Left renal cortex interstitium (tissue), 4 donors: ENCODE data around the gene ZNF860. TPM values are rescaled to one million over a fixed set of nuclear protein-coding genes. Genes with fewer than 3 reads are reported as not detected.

ENCODE experiments used
- DNase-seq, 4 donors: peaks; one replicate each; pipeline ENCODE4 v3.0.0-alpha.2; 2013; ENCODE audit warnings: low read depth in 4 of 4, low spot score in 2 of 4, missing footprints in 1 of 4
- polyA plus RNA-seq, 4 donors: library from polyadenylated mRNA; unstranded; fragments of 120-200 nt; gene quantifications; one replicate each; pipeline ENCODE4 v1.2.1, GENCODE V29; 2013; ENCODE audit not compliant: insufficient read length in 4 of 4

ZNF860 gene
- polyA plus RNA-seq, 4 donors, result 1.7 to 3.3 (median 2.4) TPM

GRCh38 chr3:31959951-31960792 lies 21.4 kb upstream of the ZNF860 start:
- DNase-seq, result no peak

- no peak for DNase-seq
These were observed 20.6 kb upstream of the ZNF860 start for GRCh38 chr3:31960793-31961431.

GRCh38 chr3:31962801-31963205 lies 18.7 kb upstream of the ZNF860 start:
- DNase-seq, result no peak

DNA sequence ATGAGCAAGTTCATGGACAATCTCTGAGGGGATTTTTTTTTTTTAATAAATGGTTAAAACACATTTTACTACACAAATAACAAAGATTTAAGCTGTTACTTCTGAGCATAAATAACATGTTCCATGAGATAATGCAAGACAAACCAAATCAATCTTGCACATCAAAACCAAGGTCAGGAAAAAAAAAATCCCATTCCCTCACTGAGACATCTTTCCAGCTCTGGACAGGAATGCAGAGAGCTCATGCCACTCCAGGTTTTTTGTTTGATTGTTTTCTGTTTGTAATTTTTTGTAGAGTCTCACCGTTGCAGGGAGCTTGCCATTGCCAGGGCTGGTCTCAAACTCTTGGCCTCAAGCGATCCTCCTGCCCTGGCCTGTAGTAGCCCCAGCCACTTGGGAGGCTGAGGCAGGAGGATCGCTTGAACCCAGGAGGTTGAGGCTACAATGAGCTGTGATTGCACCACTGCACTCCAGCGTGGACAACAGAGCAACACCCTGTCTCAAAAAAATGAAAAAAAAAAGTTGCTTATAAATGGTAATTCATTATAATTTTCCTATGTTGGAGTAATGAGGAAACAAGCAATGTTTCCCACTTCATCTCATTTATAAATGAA lies 14.5 kb upstream of the ZNF860 start:
- no peak for DNase-seq

DNA sequence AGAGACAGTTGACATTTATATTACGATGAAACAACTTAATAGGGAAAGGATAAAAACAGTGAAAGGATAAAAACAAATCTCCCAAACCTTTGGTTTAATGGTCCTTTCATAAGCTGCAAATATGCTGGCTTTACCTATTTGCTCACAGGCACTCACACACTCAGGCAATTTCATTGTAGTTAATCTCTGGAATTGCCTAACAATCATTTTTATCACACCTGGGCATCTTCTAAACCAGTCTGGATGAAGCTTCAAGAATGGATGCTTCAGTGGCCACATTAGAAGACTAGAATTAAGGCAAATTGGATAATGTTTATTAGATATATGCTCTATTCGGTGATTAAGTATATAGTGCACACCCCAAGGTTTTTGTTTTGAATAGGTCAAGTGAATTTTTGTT lies 14.0 kb upstream of the ZNF860 start:
- no peak for DNase-seq

- no peak for DNase-seq
These were observed 13.1 kb upstream of the ZNF860 start for GRCh38 chr3:31968369-31968926.

DNA sequence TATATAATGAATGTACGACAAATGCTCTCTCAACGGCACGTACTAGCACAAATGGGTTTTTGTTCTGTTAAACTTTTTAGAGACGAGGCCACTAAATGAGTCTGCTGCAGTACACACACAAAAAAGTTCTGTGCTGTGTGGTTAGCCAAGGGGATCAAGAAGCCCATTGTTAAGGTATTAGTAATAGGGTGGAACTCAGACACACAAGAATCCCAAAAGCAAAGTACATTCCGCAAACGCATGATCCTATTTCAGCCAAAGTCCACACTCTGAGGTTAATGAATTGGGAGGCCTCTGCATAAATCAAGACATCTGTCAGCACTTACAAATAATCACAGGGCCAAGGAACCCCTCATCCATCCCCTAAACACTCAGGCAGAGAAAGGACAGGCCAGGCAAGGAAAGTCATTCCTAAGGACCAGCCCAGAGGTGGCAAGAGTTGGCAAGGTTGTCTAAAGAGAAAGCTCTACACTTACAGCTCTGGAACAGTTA lies 12.6 kb upstream of the ZNF860 start:
- DNase-seq, result peak in 3 of 4 donors; percentile 52 to 77 (median 58)

DNA sequence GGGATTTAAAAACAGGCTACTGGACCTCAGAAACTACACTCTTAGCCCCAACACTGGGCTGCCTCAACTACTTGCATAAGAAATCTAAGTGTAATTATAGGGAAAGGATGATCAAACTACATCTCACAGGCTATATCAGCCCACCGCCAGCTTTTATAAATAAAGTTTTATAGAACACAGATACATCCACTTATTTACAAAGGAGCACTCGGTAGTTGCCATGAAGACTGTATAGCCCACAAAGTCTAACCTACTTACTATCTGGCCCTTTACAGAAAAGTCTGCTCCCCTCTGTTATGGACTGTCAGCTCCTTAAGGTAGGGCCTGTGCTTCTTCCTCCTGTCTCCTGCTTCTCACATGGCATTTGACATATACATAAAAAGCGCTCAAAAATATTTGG lies 9.9 kb upstream of the ZNF860 start:
- DNase-seq, result no peak

- DNase-seq, result no peak
These were observed 8.5 kb upstream of the ZNF860 start for GRCh38 chr3:31973081-31973480.

GRCh38 chr3:31973837-31974236 lies 7.7 kb upstream of the ZNF860 start:
- DNase-seq, result no peak

GRCh38 chr3:31974471-31974870 lies 7.1 kb upstream of the ZNF860 start:
- no peak for DNase-seq

DNA sequence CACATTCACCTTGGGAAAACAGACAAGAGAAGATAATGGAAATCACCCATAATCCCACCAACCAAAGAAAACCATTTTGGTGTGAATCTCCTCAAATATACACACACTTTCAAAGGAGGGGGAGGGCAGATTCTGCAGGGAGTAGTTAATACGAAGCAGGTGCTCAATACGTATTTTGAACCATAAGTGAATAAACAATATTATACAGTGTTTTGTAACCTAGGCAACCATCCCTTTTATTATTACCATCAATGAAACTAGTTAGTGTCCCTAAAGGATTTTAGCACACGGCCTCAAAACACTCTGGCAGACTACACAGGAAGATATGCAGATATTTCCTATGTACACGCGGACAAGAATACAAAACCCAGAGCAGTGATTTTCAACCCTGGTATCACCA lies 6.6 kb upstream of the ZNF860 start:
- DNase-seq, result no peak

DNA sequence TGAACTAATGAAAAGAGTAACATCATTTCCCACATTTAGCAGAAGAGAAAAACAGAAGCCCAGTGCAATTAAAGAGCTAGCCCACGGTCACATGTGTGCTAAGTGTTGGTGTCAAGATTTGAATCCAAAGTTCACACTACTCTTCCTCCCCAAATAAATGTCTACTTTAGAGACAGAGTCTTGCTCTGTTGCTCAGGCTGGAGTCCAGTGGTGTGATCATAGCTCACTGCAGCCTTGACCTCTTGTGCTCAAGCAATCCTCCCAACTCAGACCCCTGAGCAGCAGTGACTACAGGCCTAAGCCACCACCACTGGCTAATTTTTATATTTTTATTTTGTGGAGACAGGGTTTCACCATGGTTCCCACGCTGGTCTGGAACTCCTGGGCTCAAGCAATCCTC lies 5.2 kb upstream of the ZNF860 start:
- no peak for DNase-seq

- no peak for DNase-seq
These were observed 3.8 kb upstream of the ZNF860 start for GRCh38 chr3:31977736-31978135.

DNA sequence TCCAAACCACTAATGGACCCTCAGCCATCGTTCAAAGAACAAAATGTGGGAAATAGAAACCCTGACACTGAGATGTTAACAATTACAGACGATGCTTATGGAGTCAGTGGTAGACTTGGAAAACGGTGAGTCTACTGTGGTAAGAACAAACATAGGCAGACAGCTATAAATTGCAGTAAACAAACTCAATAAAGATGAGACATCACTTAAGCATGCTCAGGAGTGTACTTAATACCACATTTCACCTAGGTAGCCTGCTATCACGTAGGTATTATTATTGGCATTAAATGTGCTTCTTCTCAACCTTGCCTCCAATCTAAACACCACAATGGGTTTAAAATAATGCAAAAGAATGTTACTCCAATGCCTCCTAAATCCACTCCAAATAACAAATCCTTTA lies 3.0 kb upstream of the ZNF860 start:
- DNase-seq, result no peak

GRCh38 chr3:31979001-31979697 lies 2.4 kb upstream of the ZNF860 start:
- DNase-seq, result no peak

GRCh38 chr3:31980530-31981205 lies 882 bp upstream of the ZNF860 start:
- DNase-seq, result peak in 3 of 4 donors; percentile 37 to 64 (median 55)

GRCh38 chr3:31984321-31984720 lies 2.8 kb downstream of the ZNF860 start:
- DNase-seq, result no peak

DNA sequence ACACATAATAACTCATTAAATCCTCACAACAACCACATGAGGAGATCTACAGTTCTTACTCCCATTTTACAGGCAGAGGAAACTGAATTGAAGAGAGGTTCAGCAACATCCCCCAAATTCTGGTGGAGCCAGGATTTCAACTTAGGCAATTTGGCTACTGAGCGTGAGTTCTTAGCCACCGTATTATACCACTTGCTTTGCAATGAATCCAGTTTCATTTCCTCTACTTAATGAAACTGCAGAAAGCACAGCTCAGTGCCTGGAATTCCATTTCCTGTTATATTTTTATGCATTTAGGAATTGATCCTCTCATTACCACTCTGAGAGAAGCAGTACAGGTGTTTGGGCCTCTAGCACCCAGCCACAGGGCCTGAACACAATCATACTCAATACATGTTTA lies 4.3 kb downstream of the ZNF860 start:
- DNase-seq, result no peak

DNA sequence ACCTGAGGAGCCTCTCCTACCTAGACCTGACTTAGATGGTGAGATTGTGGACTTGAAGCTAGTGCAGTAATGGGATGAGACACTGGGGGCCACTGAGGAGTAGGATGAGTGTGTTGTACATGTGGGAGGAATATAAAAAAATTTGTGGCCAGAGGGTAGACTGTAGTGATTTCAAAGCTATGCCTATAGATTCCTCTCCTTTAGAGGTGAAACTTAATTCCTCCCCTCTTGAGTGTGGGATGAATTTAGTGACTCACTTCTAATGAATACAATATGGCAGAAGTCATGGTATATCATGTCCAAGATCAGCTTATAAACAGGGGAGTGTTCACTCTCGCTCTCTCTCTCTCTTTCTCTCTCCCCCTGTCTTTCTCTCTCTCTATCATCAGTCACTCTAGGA lies 6.7 kb downstream of the ZNF860 start:
- DNase-seq, result no peak
